Measurements from ENCODE around the gene PRKAR2B. TPM values are rescaled to one million over a fixed set of nuclear protein-coding genes. Genes with fewer than 3 reads are reported as not detected.

Gene PRKAR2B
- total RNA-seq, 6 experiments from 2014 or later = 3.6 to 9.7 (median 8.7) TPM

DNA sequence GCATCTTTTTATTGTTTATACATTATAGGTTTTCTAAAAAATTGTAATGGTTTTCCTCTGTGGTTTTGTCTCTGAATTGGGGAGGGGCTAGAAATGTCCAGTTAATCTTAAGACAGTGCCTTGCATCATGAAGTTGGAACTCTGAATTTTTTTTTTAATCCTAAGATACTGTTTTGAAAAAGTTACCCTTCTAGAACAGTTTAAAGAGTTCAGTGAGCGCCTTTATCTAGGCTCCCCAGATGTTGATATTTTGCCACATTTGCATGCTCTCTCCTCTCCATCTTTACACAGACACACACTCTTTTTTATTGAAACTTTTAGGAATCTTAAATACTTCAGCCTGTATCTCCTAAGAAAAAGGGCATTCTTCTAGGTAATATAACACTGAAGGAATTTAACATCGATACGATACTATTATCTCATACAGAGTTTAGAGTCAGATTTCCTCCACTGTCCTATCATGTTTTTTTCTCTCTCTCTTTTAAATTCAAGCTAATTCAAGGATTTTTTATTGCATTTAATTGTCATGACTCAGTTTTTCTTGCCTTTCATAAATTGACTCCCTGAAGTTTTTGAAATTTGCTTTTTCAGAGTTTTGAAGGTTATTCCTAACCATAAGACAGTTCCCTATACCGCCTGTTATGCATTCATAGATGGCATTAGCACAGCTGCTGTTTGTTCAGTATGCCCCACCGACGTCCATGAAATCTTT lies 31.5 kb downstream of the PRKAR2B start:
- Mint-ChIP-seq H3K27ac (no peak overlapping the region), H3K36me3 (ENCODE audit: low read depth) (no peaks in the 10 kb centered on the region), H3K9me3 (no peaks in the 10 kb centered on the region), H3K27me3 (ENCODE audit: insufficient read depth) (peaks cover 5% of the 10 kb centered on the region; the same call in 1 of the 2 replicates), H3K4me3 (no peak overlapping the region), H3K4me1 (ENCODE audit: low read depth) (peaks cover 5% of the 10 kb centered on the region; the same call in 1 of the 2 replicates)
- TF ChIP-seq, protein P1, sequence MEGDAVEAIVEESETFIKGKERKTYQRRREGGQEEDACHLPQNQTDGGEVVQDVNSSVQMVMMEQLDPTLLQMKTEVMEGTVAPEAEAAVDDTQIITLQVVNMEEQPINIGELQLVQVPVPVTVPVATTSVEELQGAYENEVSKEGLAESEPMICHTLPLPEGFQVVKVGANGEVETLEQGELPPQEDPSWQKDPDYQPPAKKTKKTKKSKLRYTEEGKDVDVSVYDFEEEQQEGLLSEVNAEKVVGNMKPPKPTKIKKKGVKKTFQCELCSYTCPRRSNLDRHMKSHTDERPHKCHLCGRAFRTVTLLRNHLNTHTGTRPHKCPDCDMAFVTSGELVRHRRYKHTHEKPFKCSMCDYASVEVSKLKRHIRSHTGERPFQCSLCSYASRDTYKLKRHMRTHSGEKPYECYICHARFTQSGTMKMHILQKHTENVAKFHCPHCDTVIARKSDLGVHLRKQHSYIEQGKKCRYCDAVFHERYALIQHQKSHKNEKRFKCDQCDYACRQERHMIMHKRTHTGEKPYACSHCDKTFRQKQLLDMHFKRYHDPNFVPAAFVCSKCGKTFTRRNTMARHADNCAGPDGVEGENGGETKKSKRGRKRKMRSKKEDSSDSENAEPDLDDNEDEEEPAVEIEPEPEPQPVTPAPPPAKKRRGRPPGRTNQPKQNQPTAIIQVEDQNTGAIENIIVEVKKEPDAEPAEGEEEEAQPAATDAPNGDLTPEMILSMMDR (IDR thresholded peaks at IDR 0.05) = no peak
- no peak for DNase-seq

DNA sequence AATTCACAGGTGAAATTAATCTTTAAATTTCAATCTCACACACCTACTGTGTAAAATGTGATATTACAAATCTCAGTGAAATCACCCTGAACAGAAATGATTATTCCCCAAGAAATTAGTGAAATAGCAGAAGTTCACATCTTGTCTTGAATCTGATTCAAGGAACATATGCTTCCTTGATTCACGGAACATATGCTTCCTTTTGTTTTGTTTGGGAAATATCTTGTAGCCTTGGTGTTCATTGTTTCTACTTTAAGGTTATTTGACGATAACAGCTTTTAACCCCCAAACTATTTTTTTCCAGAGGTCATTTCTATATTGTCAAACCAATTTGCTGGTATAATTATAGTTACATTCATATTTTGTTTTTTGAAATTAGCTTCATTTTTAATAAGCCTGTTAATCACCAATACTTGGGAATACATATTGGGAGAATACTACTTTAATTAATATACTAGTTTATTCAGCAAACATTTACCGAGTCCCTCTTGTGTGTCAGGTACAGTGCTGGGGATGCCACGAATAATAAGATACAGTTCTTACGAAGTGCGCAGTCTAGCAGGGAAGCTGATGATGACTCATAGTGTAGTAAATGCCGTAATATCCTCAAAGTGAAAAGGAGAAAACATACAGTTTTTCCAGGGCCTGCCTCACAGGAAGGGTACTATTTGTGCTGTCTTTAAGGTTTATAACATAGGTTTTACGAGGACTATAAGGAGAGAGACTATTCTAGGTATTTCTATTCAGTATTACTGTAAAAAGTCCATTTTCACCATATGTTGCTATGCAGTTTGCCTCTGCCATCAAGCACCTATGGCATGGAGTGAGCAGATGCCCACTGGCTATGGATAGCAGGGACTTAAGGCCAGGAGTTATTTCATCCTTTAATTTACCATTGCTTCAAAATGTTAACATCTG lies 32.5 kb downstream of the PRKAR2B start:
- H3K9me3 Mint-ChIP-seq = no peaks in the 10 kb centered on the region
- no peak overlapping the region for H3K27ac Mint-ChIP-seq
- no peak for DNase-seq
- no peak overlapping the region for H3K4me3 Mint-ChIP-seq
- TF ChIP-seq, protein P1 (IDR thresholded peaks at IDR 0.05) = no peak
- H3K4me1 Mint-ChIP-seq (ENCODE audit: low read depth) = peaks cover 5% of the 10 kb centered on the region; the same call in 1 of the 2 replicates
- peaks cover 5% of the 10 kb centered on the region; the same call in 1 of the 2 replicates for H3K27me3 Mint-ChIP-seq (ENCODE audit: insufficient read depth)
- no peaks in the 10 kb centered on the region for H3K36me3 Mint-ChIP-seq (ENCODE audit: low read depth)

DNA sequence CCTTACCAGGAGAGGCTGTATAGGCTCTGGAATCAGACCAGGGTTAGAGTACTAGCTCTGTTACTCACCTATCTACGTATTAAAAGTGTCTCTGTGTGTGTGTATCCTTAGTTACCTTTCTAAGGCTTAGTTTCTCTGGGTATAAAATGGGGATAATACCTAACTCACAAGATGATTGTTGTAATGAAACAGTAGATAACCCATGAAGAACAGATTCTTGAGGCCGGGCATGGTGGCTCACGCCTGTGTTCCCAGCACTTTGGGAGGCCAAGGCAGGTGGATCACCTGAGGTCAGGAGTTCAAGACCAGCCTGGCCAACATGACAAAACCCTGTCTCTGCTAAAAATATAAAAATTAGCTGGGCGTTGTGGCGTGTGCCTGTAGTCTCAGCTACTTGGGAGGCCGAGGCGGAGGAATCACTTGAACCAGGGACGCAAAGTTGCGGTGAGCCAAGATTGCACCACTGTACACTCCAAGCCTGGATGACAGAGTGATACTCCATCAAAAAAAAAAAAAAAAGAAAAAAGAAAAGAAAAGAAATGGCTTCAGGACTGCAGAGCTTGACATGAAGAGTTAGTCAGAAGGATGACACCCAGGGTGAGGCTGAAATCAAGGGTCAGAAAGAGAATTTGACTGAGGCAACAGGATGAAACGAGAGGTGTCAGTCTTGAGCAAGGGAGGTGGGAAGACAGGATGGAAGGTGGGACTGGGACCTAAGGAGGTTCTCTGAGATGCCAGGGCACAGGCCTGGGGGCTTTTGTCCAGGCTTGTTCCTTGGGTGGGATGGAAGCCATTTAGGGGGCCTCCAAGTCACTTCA lies 33.4 kb downstream of the PRKAR2B start:
- TF ChIP-seq, protein P1 (IDR thresholded peaks at IDR 0.05) = no peak
- Mint-ChIP-seq H3K4me3 (no peak overlapping the region), H3K27ac (no peak overlapping the region), H3K4me1 (ENCODE audit: low read depth) (peaks cover 5% of the 10 kb centered on the region; the same call in 1 of the 2 replicates), H3K27me3 (ENCODE audit: insufficient read depth) (peaks cover 5% of the 10 kb centered on the region; the same call in 1 of the 2 replicates), H3K36me3 (ENCODE audit: low read depth) (no peaks in the 10 kb centered on the region), H3K9me3 (no peaks in the 10 kb centered on the region)
- DNase-seq = no peak

DNA sequence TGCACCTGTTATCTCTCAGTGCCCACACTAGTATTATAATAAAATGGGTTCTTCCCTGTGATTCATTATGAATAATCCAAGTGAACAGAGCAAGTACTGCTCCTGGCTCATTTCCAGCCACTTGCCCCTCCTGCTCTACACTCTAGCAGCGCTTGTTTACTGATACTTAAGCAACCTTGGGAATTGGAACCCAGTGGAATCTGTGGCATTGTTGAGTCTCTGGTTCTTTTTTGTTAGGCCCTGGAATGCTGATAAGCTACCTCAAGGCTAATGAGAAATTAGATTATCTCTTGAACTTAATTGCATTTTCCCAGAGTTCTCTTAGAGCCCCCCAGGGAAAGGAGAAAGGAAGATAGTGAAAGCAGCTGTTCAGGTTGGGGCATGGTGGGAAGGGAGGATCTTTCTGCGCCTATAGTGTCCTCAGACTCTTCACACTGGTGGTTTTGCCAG lies 34.0 kb downstream of the PRKAR2B start:
- Mint-ChIP-seq H3K4me3 (no peak overlapping the region), H3K27me3 (ENCODE audit: insufficient read depth) (peaks cover 5% of the 10 kb centered on the region; the same call in 1 of the 2 replicates), H3K36me3 (ENCODE audit: low read depth) (no peaks in the 10 kb centered on the region), H3K27ac (no peak overlapping the region), H3K4me1 (ENCODE audit: low read depth) (peaks cover 5% of the 10 kb centered on the region; the same call in 1 of the 2 replicates), H3K9me3 (no peaks in the 10 kb centered on the region)
- no peak for DNase-seq
- TF ChIP-seq, protein P1 (IDR thresholded peaks at IDR 0.05) = no peak

Data from HFFc6 (cell line).